ENCODE data around the gene DNASE1L1.
"Not testable (repeated sequence)": the region's sequence is repeated elsewhere in the genome, so short reads cannot be mapped to it uniquely, and the experiment has no call there.

DNASE1L1 gene

GRCh38 chrX:154396363-154396762 is 12.7 kb downstream of the DNASE1L1 start:
- in situ Hi-C loops (cut with MboI; ENCODE audit: low pct_unique_long_range_greater_than_20kb, low sequenced_read_pairs); DNase-seq: not testable (repeated sequence)

GRCh38 chrX:154389812-154390747 is 19.0 kb downstream of the DNASE1L1 start:
- DNase-seq; in situ Hi-C loops (cut with MboI; ENCODE audit: low pct_unique_long_range_greater_than_20kb, low sequenced_read_pairs): not testable (repeated sequence)

GRCh38 chrX:154388649-154389048 is 20.4 kb downstream of the DNASE1L1 start:
- in situ Hi-C loops (cut with MboI; ENCODE audit: low pct_unique_long_range_greater_than_20kb, low sequenced_read_pairs) = not testable (repeated sequence)

GRCh38 chrX:154388094-154388493 is 21.0 kb downstream of the DNASE1L1 start:
- DNase-seq; in situ Hi-C loops (cut with MboI; ENCODE audit: low pct_unique_long_range_greater_than_20kb, low sequenced_read_pairs): not testable (repeated sequence)

More at GRCh38 chrX:154388649-154389048, 20.4 kb downstream of the DNASE1L1 start:
- DNase-seq = not testable (repeated sequence)

GRCh38 chrX:154384284-154384892 is 24.7 kb downstream of the DNASE1L1 start:
- no peak for DNase-seq
- in situ Hi-C loops (cut with MboI; ENCODE audit: low pct_unique_long_range_greater_than_20kb, low sequenced_read_pairs) = no loop called here

- no peak for DNase-seq
- in situ Hi-C loops (cut with MboI; ENCODE audit: low pct_unique_long_range_greater_than_20kb, low sequenced_read_pairs) = no loop called here
These were observed 25.4 kb downstream of the DNASE1L1 start for GRCh38 chrX:154383359-154384283.

- in situ Hi-C loops (cut with MboI; ENCODE audit: low pct_unique_long_range_greater_than_20kb, low sequenced_read_pairs) = no loop called here
- no peak for DNase-seq
These were observed 26.5 kb downstream of the DNASE1L1 start for GRCh38 chrX:154382483-154383069.

- DNase-seq = no peak
- in situ Hi-C loops (cut with MboI; ENCODE audit: low pct_unique_long_range_greater_than_20kb, low sequenced_read_pairs) = no loop called here
These were observed 27.8 kb downstream of the DNASE1L1 start for GRCh38 chrX:154381271-154381670.

GRCh38 chrX:154380787-154381186 is 28.3 kb downstream of the DNASE1L1 start:
- in situ Hi-C loops (cut with MboI; ENCODE audit: low pct_unique_long_range_greater_than_20kb, low sequenced_read_pairs) = no loop called here
- DNase-seq = no peak

GRCh38 chrX:154380153-154380552 is 28.9 kb downstream of the DNASE1L1 start:
- in situ Hi-C loops (cut with MboI; ENCODE audit: low pct_unique_long_range_greater_than_20kb, low sequenced_read_pairs) = no loop called here
- no peak for DNase-seq

GRCh38 chrX:154379569-154379951 is 29.5 kb downstream of the DNASE1L1 start:
- in situ Hi-C loops (cut with MboI; ENCODE audit: low pct_unique_long_range_greater_than_20kb, low sequenced_read_pairs) = no loop called here
- no peak for DNase-seq

GRCh38 chrX:154378799-154379568 is 30.1 kb downstream of the DNASE1L1 start, which contains the start of gene EMD:
Gene EMD, plus strand, starts transcription at chrX:154379295. Its CDS starts 190 bp downstream, at chrX:154379485.
- peak; percentile 100 for DNase-seq
- in situ Hi-C loops (cut with MboI; ENCODE audit: low pct_unique_long_range_greater_than_20kb, low sequenced_read_pairs) = no loop called here

- in situ Hi-C loops (cut with MboI; ENCODE audit: low pct_unique_long_range_greater_than_20kb, low sequenced_read_pairs) = no loop called here
- no peak for DNase-seq
These were observed 30.8 kb downstream of the DNASE1L1 start for GRCh38 chrX:154378059-154378798.

- DNase-seq = no peak
- in situ Hi-C loops (cut with MboI; ENCODE audit: low pct_unique_long_range_greater_than_20kb, low sequenced_read_pairs) = no loop called here
These were observed 32.3 kb downstream of the DNASE1L1 start for GRCh38 chrX:154376774-154377173.

- in situ Hi-C loops (cut with MboI; ENCODE audit: low pct_unique_long_range_greater_than_20kb, low sequenced_read_pairs) = no loop called here
- DNase-seq = no peak
These were observed 33.9 kb downstream of the DNASE1L1 start for GRCh38 chrX:154375156-154375504.

- in situ Hi-C loops (cut with MboI; ENCODE audit: low pct_unique_long_range_greater_than_20kb, low sequenced_read_pairs) = no loop called here
- peak; percentile 37 for DNase-seq
These were observed 34.5 kb downstream of the DNASE1L1 start, which contains the start of gene FLNA for GRCh38 chrX:154374313-154375155. Gene FLNA, minus strand, starts transcription at chrX:154374634. Its CDS starts 3,389 bp downstream, at chrX:154371245.
